Pons (tissue), 1 donor: ENCODE measurements around the gene CRHR2.
A peak's percentile ranks its signal among the peaks of the same experiment; 100 is the strongest.

Source experiments
- DNase-seq: peaks from one replicate; pipeline ENCODE4 v3.0.0-alpha.2; 2016; ENCODE audit warnings: low spot score

The CRHR2 gene

GRCh38 chr7:30706908-30707307 lies 24.7 kb upstream of the CRHR2 start:
- DNase-seq: no peak

- DNase-seq: no peak
Observed at GRCh38 chr7:30706316-30706715, 24.1 kb upstream of the CRHR2 start.

- DNase-seq: no peak
Observed at GRCh38 chr7:30705596-30705995, 23.3 kb upstream of the CRHR2 start.

- no peak for DNase-seq
Observed at GRCh38 chr7:30705008-30705407, 22.8 kb upstream of the CRHR2 start.

- no peak for DNase-seq
Observed at GRCh38 chr7:30703756-30704155, 21.5 kb upstream of the CRHR2 start.

DNA sequence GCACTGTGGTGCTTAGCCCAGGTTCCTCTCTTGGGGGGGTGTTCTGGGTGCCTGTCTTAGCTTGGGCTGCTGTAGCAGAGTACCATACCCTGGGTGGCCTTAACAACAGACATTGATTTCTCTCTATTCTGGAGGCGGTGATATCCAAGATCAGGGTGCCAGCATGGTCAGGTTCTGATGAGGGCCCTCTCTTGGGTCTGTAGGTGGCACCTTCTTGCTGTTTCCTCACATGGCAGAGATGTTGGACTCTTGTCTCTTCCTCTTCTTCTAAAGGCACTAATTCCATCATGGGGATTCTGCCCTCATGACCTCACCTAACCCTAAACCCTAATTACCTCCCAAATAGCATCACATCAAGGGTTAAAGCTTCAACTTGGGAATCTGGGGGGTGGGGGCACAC lies 19.9 kb upstream of the CRHR2 start:
- no peak for DNase-seq

- no peak for DNase-seq
Observed at GRCh38 chr7:30700941-30701340, 18.7 kb upstream of the CRHR2 start.

DNA sequence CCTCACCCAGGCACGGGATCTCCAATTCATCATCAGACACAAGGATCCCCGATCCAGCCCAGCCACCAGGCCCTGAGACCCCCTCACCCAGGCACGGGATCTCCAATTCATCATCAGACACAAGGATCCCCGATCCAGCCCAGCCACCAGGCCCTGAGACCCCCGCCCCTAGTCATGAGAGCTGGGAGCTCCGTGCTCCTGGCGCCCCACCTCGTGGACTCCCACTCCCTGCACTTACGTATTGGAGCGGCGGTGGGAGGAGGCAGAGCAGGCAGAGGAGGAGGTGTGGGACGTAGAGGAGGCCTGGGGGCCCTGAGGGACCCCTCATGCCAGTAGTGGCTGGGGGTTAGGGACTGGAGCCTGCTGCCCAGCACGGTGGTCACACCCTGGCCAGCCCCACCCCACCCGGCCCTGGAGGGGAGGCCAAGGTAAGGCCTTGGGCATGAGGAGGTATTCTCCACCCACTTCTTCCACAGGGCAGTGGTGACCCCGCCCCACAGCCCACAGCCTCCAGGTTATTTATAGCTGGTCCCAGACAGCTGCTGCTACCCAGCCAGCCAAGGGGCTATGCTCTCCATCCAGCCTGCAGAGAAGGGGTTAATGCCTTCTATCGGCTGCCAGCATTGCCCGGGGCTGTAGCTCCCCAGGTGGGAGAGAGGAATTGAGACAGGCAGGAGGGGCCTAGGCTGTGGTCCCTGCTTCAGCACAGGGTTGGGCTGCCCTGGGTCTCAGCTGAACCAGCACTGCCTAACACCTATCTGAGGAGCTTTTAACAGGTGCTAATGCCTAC lies 17.6 kb upstream of the CRHR2 start:
- no peak for DNase-seq

GRCh38 chr7:30698481-30698880 lies 16.2 kb upstream of the CRHR2 start:
- no peak for DNase-seq

GRCh38 chr7:30697719-30698460 lies 15.6 kb upstream of the CRHR2 start:
- DNase-seq: no peak

- DNase-seq: no peak
Observed at GRCh38 chr7:30694774-30695721, 12.8 kb upstream of the CRHR2 start.

- no peak for DNase-seq
Observed at GRCh38 chr7:30694218-30694745, 12.0 kb upstream of the CRHR2 start.

DNA sequence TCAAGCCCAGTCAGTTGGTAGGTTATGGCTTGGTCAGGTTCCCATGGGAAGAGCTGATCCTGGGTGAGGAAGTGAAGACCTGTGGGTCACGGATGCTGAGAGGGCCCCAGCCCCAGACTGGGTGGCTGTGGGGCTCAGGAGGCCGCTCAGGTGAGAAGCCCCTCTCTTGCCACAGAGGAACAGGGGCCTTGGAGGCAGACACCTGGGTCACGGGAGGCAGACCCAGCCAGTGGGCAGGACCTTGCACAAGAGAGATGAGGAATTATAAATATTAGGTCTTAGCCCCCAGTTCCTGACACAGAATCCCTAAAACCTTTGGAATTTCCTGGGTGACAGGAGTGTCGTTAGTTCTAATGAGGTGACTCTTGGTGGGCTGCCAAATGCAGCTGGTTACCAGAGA lies 10.6 kb upstream of the CRHR2 start:
- DNase-seq: no peak

GRCh38 chr7:30692438-30692837 lies 10.2 kb upstream of the CRHR2 start:
- DNase-seq: no peak

DNA sequence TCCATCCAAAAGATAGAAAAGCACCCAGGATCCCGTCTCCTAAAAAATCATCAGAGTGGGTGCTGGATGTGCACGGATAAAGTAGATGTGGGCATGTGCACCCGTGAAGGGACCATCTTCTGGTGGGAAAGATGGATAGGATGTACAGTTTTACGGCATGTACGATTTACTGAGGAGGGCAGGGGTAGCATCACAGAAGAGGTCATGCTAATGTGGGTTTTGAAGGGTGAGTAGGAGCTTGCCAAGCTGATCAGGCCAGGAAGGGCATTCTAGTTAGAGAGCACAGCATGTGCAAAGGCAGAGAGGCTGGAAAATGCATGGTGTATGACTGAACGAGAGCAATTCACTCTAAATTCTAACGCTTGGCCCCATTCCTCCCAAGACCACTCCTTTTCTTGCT lies 7.8 kb upstream of the CRHR2 start:
- no peak for DNase-seq

DNA sequence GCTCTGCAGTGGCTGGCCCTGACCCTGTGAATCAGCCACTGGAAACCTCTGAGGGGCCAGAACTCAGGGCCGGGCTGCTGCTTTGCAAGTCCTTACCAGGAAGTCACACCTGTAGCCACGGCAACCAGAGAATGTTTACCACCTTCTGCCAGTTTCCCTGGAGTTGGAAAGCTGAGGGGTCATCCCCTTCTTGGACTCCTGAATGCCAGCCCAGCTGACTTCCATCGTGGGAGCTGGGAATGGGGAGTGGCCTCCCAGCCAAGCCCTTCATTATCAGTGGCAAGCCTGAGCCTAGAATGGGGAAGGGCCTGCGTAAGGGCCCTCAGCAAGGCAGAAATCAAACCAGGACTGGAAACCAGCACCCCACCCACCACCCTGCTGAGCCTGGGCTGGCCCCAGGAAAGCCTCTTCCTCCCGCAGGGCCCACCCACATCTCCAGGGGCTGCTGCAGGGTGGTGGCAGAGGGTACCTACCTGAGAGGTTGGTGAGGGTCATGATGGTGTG lies 6.5 kb upstream of the CRHR2 start:
- DNase-seq: peak; percentile 2

DNA sequence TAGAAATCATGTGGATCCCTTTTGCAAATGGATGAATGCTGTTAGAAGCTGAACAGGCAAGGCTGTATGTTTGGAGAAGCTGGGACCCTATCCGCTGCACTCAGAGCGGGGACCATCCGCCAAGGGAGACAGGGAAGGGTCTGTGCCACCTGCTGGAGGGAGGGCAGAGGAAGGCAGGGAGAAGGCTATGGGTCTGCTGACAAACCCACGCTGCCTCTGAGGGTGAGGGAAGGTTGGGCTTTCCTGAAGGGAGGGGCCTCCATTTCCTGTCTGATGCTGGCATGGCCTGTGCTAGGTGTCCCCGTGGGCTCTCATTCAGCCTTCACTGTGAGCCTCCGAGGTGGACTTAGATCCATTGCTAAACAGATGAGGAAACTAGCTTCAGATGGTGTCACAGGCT lies 5.3 kb upstream of the CRHR2 start:
- no peak for DNase-seq

- DNase-seq: no peak
Observed at GRCh38 chr7:30684351-30684750, 2.1 kb upstream of the CRHR2 start.

DNA sequence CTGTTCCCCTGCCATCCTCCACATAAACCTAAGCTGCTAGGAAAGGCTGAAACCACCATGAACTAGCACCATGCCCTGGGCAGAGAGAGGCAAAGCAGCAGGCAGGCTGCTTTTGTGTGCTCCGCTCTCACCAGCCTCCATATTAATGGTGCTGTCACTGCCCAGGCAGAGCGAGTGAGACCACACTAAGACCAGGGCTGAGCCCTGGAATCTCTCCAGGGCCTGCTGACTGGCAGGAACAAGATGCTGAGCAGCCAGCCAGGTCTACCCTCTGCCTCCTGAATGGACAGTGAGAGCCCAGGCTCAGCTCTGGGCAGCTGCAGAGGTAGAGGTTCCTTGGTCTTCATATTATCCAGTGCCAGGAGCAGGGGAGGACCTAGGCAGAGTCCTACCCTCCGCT lies 1.6 kb upstream of the CRHR2 start:
- DNase-seq: no peak

DNA sequence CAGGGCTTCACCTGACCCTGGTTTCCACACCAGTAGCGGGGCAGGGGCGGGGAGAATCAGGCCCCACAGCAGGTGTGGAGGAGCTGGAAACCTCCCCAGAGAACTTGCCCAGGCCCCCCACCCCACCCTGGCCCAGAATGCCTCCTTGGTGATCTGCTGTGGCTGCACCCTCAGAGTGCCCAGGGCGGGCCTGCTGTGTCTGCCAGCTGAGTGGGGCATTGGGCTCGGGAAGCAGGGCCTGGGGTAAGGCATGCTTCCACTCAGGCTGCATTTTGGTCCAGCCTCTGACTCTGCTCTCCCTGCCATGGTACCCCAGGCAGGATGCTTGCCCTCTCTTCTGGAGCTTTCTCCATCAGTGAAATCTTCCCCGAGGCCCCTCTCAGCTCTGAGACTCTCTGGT lies 1.1 kb upstream of the CRHR2 start:
- no peak for DNase-seq

- no peak for DNase-seq
Observed at GRCh38 chr7:30681815-30682211, 443 bp downstream of the CRHR2 start.

DNA sequence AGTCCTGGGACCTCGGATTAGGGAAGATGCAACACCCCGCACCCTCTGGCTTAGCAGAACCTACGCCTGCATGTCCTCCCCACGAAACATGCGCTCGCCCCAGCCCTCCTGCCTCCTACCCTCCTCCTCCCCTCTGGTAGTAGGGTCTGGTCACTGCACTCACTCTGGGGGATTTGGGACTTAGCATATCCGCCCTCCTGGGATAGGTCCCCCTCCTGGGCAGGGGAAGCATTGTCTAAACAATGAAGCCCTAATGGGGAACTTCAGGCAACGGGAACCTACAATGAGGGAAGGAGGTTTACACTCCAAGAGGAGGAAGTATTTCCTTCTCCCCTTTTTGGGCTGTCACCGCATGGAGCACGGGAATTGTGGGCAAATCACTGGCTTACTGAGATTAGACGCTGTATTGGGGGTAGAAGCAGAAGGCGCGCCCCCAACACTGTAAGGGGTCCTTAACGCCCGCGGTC lies 892 bp downstream of the CRHR2 start:
- DNase-seq: no peak
